Suppressor macrophage (primary cell): ENCODE results near the gene CD96.
"Not testable (repeated sequence)": the region's sequence is repeated elsewhere in the genome, so short reads cannot be mapped to it uniquely, and the experiment has no call there.

Experiments used
- DNase-seq, 4 experiments: peaks; one replicate each; pipeline ENCODE4 v3.0.0-alpha.2; 2020 to 2022

CD96 gene

DNA sequence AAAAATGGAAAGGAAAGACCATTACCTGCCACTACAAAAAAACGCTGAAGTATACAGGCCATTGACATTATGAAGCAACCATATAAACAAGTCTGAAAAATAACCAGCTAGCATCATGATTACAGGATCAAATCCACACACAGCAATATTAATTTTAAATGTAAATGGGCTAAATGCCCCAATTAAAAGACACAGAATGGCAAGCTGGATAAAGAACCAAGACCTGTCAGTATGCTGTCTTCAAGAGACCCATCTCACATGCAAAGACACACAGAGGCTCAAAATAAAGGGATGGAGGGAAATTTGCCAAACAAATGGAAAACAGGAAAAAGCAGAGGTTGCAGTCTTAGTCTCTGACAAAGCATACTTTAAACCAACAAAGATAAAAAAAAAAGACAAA lies 87.0 kb downstream of the CD96 start:
- DNase-seq = not testable (repeated sequence)

DNA sequence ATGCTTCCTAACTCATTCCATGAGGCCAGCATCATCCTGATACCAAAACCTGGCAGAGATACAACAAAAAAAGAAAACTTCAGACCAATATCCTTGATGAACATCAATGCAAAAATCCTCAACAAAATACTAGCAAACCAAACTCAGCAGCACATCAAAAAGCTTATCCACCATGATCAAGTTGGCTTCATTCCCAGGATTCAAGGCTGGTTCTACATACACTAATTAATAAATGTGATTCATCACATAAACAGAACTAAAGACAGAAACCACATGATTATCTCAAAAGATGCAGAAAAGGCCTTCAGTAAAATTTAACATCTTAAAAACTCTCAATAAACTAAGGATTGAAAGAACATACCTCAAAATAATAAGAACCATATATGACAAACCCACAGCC lies 88.6 kb downstream of the CD96 start:
- DNase-seq = not testable (repeated sequence)

DNA sequence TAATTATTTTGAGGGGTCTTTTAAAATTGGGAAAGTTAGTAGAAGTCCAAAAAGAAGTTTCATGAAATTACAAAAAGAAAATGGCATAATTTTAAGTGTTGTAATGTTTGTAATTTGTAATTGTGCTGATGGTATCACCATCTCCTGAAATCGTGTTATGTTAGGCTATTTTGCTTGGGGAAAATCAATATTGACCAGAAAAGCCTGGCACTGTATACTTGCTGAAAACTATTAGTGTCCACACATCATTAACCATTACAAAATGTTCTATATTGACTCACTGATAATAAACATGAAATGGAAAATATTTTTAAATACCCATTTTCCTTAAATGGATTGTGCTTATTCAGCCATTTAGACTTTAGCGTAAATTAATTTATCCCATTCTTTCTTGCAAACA lies 93.4 kb downstream of the CD96 start:
- no peak for DNase-seq

- no peak for DNase-seq
These were observed 94.4 kb downstream of the CD96 start for GRCh38 chr3:111636366-111636885.

GRCh38 chr3:111639316-111639715 lies 97.3 kb downstream of the CD96 start:
- DNase-seq = no peak

DNA sequence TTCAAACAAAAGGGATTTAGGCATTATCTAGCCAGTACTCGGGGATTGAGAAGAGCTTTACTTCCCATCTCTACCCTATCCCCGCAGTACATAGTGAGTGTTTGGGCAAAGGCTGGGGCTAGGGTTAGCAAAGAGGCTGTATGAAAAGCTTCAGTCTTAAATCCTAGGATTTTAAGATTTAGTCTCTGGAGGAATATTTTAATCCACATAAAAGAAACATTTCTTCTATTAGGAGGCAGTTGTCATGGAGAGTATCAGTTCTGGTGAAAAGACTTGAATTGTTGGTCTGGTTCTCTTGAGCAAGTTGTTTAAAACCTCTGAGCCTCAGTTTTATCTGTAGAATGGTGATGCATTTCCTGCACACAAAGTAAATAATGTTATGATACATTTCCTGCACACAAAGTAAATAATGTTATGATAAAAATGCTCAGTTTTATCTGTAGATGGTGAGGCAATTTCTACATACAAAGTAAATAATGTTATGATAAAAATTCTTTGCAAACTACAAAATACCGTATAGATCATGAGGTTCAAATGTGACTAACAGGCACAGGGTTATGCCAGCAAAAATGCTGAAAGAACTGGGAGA lies 107.1 kb downstream of the CD96 start:
- DNase-seq = no peak

DNA sequence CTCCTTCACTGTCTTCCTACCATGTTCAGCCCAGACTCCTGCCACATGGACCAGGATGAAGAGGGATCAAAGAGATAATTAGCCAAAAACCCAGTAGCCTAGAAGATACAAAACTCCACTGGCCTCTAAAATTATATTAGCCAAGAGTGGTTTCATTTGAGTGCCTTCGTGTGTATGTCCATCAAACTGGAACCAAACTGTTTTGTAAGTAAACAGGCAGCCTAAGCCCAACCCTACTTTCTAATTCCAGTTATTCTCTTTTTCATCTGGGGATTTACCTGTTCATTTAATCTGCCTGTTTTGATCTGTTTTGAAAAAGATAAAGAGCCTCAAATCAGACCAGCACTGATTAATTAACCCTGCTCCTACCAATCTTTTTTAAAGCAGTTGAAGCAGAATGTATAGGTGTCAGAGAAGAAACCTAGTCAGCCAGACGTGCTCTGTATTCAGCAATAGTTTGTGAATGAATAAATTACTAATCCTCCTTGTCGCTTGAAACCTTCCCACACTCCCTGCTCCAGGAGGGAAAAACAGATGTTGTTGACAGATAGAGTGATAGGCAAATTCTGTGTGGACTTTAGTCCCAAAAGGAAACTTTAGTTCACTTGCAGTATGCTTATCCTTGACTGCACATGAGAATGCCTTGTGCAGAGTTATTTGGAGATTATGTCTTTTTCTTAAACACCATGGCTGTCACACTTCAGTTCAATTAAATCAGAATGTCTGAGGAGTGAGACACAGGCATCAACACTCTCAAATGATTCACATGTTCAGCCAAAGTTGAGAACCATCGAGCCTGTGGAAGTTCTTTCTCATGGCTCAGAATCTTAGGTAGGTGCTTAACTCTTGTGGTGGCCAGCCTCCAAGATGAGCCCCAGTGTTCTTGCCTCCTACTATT lies 108.6 kb downstream of the CD96 start:
- DNase-seq = no peak

DNA sequence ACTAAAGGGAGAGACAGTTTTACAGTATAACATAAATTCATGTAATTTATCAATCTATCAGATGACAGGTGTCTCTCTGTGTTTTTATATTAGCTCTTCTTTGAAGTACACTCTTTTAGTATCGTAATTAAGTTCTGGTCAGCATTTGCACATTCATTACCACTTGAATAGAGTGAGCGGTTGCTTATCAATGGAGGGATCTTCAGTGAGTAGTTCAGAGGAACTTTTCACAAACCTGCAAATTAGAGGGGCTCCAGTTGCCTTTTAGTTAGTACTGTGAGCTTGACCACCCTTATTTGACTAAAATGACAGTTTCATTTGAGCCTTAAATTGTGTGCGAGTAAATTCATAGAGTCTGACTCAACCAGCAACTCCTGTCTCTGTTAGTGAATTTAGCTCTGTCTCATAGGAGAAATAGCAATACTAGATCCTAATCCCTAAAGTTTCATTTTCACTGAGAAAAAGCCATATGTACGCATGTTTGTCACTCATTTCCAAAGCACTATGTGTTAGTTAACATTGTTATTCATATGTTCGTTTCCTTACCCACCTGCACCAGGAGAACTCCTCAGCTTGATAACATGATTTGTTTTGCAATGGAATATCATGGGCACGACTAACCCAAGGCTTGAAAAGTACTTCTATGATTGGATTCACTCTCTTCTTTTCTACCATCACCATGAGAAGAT lies 110.6 kb downstream of the CD96 start:
- no peak for DNase-seq

DNA sequence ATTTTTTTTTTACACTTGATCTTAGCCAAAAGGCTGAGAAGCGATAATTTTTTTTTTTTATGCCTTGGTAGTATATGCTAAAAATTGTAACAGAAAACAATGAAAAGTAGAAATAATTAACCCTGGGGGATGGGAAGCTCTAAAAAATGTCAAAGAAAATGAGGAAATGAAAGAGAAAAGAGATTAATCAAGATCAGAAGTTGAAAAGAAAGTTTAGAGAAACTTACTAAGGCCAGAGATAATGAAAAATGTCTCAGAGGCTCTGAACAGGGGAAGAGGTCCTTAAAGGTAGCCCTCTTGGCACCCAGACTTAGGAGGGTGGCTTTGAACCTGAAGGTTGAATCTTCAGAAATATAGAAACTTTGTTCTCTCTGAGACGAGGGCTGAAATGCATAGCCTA lies 111.8 kb downstream of the CD96 start:
- no peak for DNase-seq

DNA sequence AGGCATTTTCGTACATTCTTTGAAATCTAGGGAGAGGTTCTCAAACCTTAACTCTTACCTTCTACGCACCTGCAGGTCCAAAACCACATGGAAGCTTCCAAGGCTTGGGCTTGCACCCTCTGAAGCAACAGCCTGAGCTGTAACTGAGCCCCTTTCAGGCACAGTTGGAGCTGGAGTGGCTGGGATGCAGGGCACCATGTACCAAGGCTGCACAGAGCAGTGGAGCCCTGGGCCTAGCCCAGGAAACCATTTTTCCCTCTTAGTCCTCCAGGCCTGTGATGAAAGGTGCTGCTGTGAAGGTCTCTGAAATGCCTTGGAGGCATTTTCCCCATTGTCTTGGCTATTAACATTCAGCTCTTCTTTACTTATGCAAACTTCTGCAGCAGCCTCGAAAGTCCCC lies 120.0 kb downstream of the CD96 start:
- no peak for DNase-seq

- peak in 3 of 4 experiments; percentile 20 to 53 (median 41) for DNase-seq
These were observed 120.9 kb downstream of the CD96 start for GRCh38 chr3:111662907-111663306.

- DNase-seq = no peak
These were observed 124.2 kb downstream of the CD96 start for GRCh38 chr3:111666041-111666735.

DNA sequence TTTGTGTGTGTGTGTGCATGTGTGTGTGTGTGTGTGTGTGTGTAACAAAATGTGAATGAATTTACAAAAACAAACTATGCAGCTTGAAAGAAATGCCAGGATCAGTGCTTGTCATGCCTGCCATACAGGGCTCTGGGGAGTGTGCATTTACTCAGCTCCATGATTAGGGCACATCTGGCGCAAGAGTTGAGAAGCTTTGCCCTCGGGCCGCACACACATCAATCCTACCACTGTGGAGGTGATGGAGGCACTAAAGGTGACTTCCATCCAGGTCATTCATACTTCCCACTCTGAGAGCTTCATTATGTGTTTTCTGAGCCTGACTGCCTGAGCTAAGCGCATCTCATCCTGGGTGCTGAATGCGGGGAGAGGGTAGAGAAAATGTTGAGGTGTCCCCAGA lies 125.2 kb downstream of the CD96 start:
- no peak for DNase-seq

GRCh38 chr3:111667621-111668239 lies 125.7 kb downstream of the CD96 start:
- DNase-seq = peak; percentile 85 to 97 (median 92)

GRCh38 chr3:111668326-111668725 lies 126.3 kb downstream of the CD96 start:
- DNase-seq = no peak

DNA sequence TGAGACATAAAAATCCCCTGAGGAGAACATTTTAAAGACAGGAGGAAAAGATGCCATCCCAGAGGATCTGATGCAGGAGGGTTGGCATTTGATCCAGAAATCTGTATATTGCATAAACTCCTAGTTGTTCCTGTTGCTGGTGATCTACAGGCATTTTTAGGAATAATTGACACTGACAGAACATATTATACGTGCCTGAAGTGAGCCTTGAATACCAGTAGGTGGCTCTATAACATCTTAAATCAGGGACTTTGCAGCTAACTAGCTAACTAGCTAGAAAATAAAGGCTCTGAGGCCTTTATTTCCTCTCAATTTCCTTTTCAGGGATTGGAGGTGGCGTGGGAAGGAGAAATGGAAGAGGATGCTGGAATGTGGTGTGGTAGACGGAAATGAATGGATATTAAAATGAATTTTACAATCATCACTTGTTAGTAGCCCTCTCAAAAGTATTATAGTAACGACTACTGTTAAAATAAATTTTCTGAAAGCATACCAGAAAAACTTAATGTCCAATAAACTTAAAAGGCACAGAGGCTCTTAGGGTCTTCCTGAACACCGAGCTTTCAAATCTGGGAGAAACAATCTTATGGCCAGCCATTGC lies 127.0 kb downstream of the CD96 start:
- DNase-seq = peak; percentile 17 to 81 (median 53)

- DNase-seq = no peak
These were observed 128.1 kb downstream of the CD96 start for GRCh38 chr3:111669926-111670630.

GRCh38 chr3:111672461-111672860 lies 130.5 kb downstream of the CD96 start:
- not testable (repeated sequence) for DNase-seq

DNA sequence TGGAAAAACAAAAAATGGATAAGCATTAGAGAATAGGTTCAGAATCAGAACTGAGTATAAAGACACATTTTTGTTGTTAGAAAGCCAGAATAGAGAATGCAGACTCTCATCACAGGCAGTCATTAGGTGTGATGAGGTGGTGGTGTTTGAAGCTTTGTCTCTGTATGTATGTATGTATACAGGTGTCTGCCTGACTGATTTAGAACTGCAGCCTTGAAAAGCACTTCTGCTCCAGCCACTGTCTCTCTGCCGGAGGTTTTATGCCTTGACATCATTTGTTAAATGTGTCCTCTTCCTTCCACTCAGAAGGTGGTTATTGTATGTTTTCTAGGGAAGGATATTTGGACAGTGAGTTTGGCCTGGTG lies 133.8 kb downstream of the CD96 start:
- DNase-seq = no peak

DNA sequence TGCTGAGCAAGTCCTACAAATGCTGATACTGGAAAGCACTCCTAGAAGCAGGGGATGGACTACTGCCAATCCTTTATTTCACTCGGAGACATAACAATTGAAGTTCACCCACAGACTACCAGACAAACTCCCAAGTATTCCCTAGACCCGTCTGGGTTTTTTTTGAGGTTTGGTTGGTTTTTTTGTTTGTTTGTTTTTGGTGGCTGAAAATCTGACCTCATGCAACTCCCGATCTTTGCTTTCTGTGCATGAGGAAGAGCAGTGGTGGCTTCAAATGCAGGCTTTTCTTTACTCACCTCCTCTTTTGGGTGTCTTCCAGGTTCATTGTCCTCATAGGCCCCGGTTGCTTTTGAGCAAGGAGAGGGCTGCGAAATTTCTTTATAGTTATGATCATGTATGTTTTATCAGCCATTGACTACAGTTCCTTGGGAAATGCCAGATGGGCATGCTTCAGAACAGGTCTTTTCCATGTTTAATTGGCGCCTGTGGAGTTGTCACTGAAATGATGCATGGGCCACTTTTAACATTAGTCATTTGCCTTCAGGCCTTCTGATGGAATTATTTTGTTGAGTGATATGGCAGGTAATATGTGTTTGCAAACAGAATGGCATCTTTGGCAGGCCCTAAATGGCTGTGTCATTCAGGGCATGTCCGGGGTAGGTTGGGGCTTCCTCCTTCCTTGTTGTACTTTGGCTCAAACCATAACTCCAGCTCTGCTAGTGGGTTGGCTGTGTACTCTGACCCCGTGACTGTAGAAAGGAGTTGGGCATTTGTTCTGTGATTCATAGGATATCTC lies 134.4 kb downstream of the CD96 start:
- DNase-seq = peak in 1 of 4 experiments; percentile 6
